HEK293 (cell line): ENCODE measurements around the gene AKR1C3.
"Not testable (repeated sequence)": the region's sequence is repeated elsewhere in the genome, so short reads cannot be mapped to it uniquely, and the experiment has no call there.

Experiments
- CTCF ChIA-PET: fragments of 350-600 bp; formaldehyde crosslinking; extraction: SDS; loops from one replicate; lab custom pipeline; 2021; ENCODE audit warnings: antibody characterized with exemption; lab: Yijun Ruan, JAX
- POLR2A ChIA-PET: fragments of 300-600 bp; formaldehyde crosslinking; extraction: SDS; loops from one replicate; lab custom pipeline; 2020; ENCODE audit warnings: antibody characterized with exemption, inconsistent platforms; lab: Yijun Ruan, JAX
- H3K27ac ChIP-seq: fragments of 200-500 bp; sonication (Bioruptor generic); 2 replicates; pipeline ENCODE4 v1.5.1; 2014; ENCODE audit warnings: low read depth, low read length, control low read depth, inconsistent platforms; ENCODE audit errors: extremely low read depth
- H3K36me3 ChIP-seq, 2 experiments: fragments of 200-500 bp in 1 of 2; sonication (Bioruptor generic) in 1 of 2; 1 replicate in 1 of 2; 2 replicates in 1 of 2; pipeline ENCODE4 v1.5.1; 2014 to 2017; ENCODE audit warnings: inconsistent platforms in 2 of 2, low read length in 2 of 2; ENCODE audit not compliant: control insufficient read depth in 2 of 2, insufficient read depth in 1 of 2
- H3K4me1 ChIP-seq: fragments of 200-500 bp; sonication (Bioruptor generic); 2 replicates; pipeline ENCODE4 v1.5.1; 2014; ENCODE audit warnings: mild to moderate bottlenecking, low read length, inconsistent platforms; ENCODE audit not compliant: control insufficient read depth, insufficient read depth
- H3K4me3 ChIP-seq: 2 replicates; pipeline ENCODE4 v1.5.1; 2011; ENCODE audit warnings: low read depth, mild to moderate bottlenecking, control low read depth, low read length, moderate library complexity
- H3K9me3 ChIP-seq: fragments of 200-500 bp; sonication (Bioruptor generic); 2 replicates; pipeline ENCODE4 v1.5.1; 2014; ENCODE audit warnings: low read depth, low read length, inconsistent platforms; ENCODE audit not compliant: control insufficient read depth, insufficient read depth
- AEBP2 ChIP-seq: fragments of 450-650 bp; formaldehyde crosslinking; IDR thresholded peaks from 2 replicates; pipeline ENCODE4 v1.5.1; 2016; ENCODE audit warnings: missing biosample characterization, missing genetic modification characterization, borderline replicate concordance
- KLF16 ChIP-seq: fragments of 450-650 bp; formaldehyde crosslinking; IDR thresholded peaks from 2 replicates; pipeline ENCODE4 v1.5.1; 2017; ENCODE audit warnings: missing biosample characterization, missing genetic modification characterization
- KLF8 ChIP-seq: fragments of 450-650 bp; formaldehyde crosslinking; IDR thresholded peaks from 2 replicates; pipeline ENCODE4 v1.5.1; 2016; ENCODE audit warnings: missing biosample characterization, missing genetic modification characterization
- MEIS1 ChIP-seq: sonication (generic); formaldehyde crosslinking; IDR thresholded peaks from 2 replicates; pipeline ENCODE4 v1.8.1; 2022; ENCODE audit warnings: missing genetic modification reagents, mild to moderate bottlenecking, borderline replicate concordance
- PRDM10 ChIP-seq: fragments of 450-650 bp; formaldehyde crosslinking; IDR thresholded peaks from 2 replicates; pipeline ENCODE4 v1.5.1; 2016; ENCODE audit warnings: missing biosample characterization, missing genetic modification characterization
- TSHZ1 ChIP-seq: fragments of 450-650 bp; formaldehyde crosslinking; IDR thresholded peaks from 2 replicates; pipeline ENCODE4 v1.5.1; 2016; ENCODE audit warnings: missing biosample characterization, missing genetic modification characterization, borderline replicate concordance
- ZBTB20 ChIP-seq: fragments of 450-650 bp; formaldehyde crosslinking; IDR thresholded peaks from 2 replicates; pipeline ENCODE4 v1.5.1; 2016; ENCODE audit warnings: missing biosample characterization, missing genetic modification characterization
- ZFP3 ChIP-seq: fragments of 450-650 bp; formaldehyde crosslinking; IDR thresholded peaks from 2 replicates; pipeline ENCODE4 v1.5.1; 2016; ENCODE audit warnings: low read depth, missing biosample characterization, missing genetic modification characterization
- ZNF175 ChIP-seq: fragments of 450-650 bp; formaldehyde crosslinking; IDR thresholded peaks from 2 replicates; pipeline ENCODE4 v1.5.1; 2016; ENCODE audit warnings: missing biosample characterization, missing genetic modification characterization
- ZNF324 ChIP-seq: fragments of 450-650 bp; formaldehyde crosslinking; IDR thresholded peaks from 2 replicates; pipeline ENCODE4 v1.5.1; 2016; ENCODE audit warnings: missing biosample characterization, missing genetic modification characterization
- ZNF660 ChIP-seq: fragments of 450-650 bp; IDR thresholded peaks from 2 replicates; pipeline ENCODE4 v1.5.1; 2018; ENCODE audit warnings: missing biosample characterization, mild to moderate bottlenecking, missing genetic modification characterization
- ZNF692 ChIP-seq: fragments of 450-650 bp; formaldehyde crosslinking; IDR thresholded peaks from 2 replicates; pipeline ENCODE4 v1.5.1; 2016; ENCODE audit warnings: missing biosample characterization, missing genetic modification characterization
- ZNF785 ChIP-seq: fragments of 450-650 bp; formaldehyde crosslinking; IDR thresholded peaks from 2 replicates; pipeline ENCODE4 v1.5.1; 2016; ENCODE audit warnings: missing biosample characterization, missing genetic modification characterization
- ZNF791 ChIP-seq: fragments of 450-650 bp; formaldehyde crosslinking; IDR thresholded peaks from 2 replicates; pipeline ENCODE4 v1.5.1; 2016; ENCODE audit warnings: missing biosample characterization, missing genetic modification characterization

AKR1C3 gene

GRCh38 chr10:5096108-5096507, 1.9 kb downstream of the AKR1C3 start (continued):
- TF ChIP-seq AEBP2 (tag by site-specific recombination) (no peak), ZFP3 (no peak), ZNF692 (tag by site-specific recombination) (no peak), ZNF791 (tag by site-specific recombination) (no peak), ZBTB20 (no peak), ZNF175 (tag by site-specific recombination) (no peak)

GRCh38 chr10:5102479-5102878, 8.3 kb downstream of the AKR1C3 start:
- H3K27ac ChIP-seq, H3K4me1 ChIP-seq, H3K4me3 ChIP-seq, H3K9me3 ChIP-seq: not testable (repeated sequence)
- ChIA-PET POLR2A (interaction anchor here (0.7 kb wide), 1 partner anchor 858 kb away, joined by 3 read pairs; no protein-coding TSS in a partner anchor), CTCF (interaction anchor here (2.5 kb wide), 1 partner anchor 252 kb away, joined by 11 read pairs; no protein-coding TSS in a partner anchor)
- peaks cover 0 to 15% of the 10 kb centered on the region in 2 experiments; a peak in 1 of 3 replicates for H3K36me3 ChIP-seq

GRCh38 chr10:5103481-5103880, 9.3 kb downstream of the AKR1C3 start:
- Histone ChIP-seq H3K4me3 (no peak overlapping the region), H3K27ac (no peak overlapping the region), H3K36me3 (peaks cover 0 to 12% of the 10 kb centered on the region in 2 experiments; a peak in 1 of 3 replicates), H3K4me1 (no peaks in the 10 kb centered on the region), H3K9me3 (no peaks in the 10 kb centered on the region)
- ChIA-PET CTCF (interaction anchor here (2.5 kb wide), 1 partner anchor 253 kb away, joined by 11 read pairs; no protein-coding TSS in a partner anchor), POLR2A (no interaction called here)
- TF ChIP-seq ZNF660 (tag by site-specific recombination) (no peak), KLF16 (tag by site-specific recombination) (no peak), MEIS1 (no peak), PRDM10 (tag by site-specific recombination) (no peak), ZNF324 (tag by site-specific recombination) (no peak), ZNF785 (tag by site-specific recombination) (no peak), KLF8 (tag by site-specific recombination) (no peak), TSHZ1 (tag by site-specific recombination) (no peak)
